Measurements from ENCODE around the gene S100A16. TPM values are rescaled to one million over a fixed set of nuclear protein-coding genes. Genes with fewer than 3 reads are reported as not detected.
"Not testable (repeated sequence)": the region's sequence is repeated elsewhere in the genome, so short reads cannot be mapped to it uniquely, and the experiment has no call there.

S100A16 gene
- polyA plus RNA-seq, 1 donor (not counting 4 experiments of a cell fraction or from before 2014, with no cell fraction given): 1,620 TPM

DNA sequence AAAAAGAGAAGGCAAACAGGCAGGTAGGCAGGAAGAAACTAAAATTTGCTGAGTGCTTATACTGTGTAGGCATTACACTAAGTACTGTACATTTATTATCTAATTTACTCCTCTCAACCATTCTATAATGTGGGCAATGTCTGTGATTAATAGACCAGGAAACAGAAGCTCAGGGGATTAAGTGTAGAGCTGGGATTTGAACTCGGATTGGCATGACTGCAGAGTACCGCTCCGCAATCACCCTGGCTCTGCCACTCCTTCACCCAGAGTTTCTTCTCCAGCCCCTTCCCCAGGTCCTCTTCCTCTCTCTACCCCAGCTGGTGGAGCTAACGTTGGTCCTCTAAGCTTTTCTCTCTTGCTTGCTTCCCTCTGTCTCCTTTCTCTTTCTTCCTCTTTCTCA is 35.8 kb downstream of the S100A16 start:
- Histone ChIP-seq H3K79me2 (ENCODE audit: control insufficient read depth, insufficient read depth, low read length) (no peaks in the 10 kb centered on the region), H2AFZ (ENCODE audit: control insufficient read depth, low read length) (no peak overlapping the region), H3K4me1 (ENCODE audit: control insufficient read depth, extremely low read depth, insufficient read depth, low read length) (peaks cover 37% of the 10 kb centered on the region), H3K27me3 (ENCODE audit: control insufficient read depth, extremely low read depth, insufficient read depth, low read length) (no peaks in the 10 kb centered on the region), H3K4me2 (ENCODE audit: control insufficient read depth, extremely low read depth, insufficient read depth, low read depth, low read length) (peak overlapping the region; percentile 71), H4K20me1 (ENCODE audit: control insufficient read depth, extremely low read depth, insufficient read depth, low read length) (no peaks in the 10 kb centered on the region), H3K9me1 (ENCODE audit: control insufficient read depth, extremely low read depth, insufficient read depth, low read length) (no peaks in the 10 kb centered on the region), H3K9me3 (ENCODE audit: control insufficient read depth, low read depth, low read length) (no peaks in the 10 kb centered on the region), H3K9ac (ENCODE audit: control insufficient read depth, extremely low read depth, insufficient read depth, low read length) (no peak overlapping the region), H3K36me3 (ENCODE audit: control insufficient read depth in 2 of 2, extremely low read depth in 1 of 2, insufficient read depth in 2 of 2, low read length in 2 of 2) (no peaks in the 10 kb centered on the region), H3K27ac (ENCODE audit: control insufficient read depth, insufficient read depth, low read length) (no peak overlapping the region), H3K4me3 (ENCODE audit: control insufficient read depth in 2 of 3, extremely low read depth in 1 of 3, insufficient read depth in 2 of 3, low read depth in 1 of 3, low read length in 3 of 3) (no peak overlapping the region)
- dilution Hi-C loops (cut with MboI; ENCODE audit: extremely low pct_ligation_motif_present, low sequenced_read_pairs): no loop called here
- DNase-seq (ENCODE audit: low read depth, low spot score): no peak
- no peak for TF ChIP-seq EZH2 (IDR thresholded peaks at IDR 0.05; ENCODE audit: low read length)
- no peak for FAIRE-seq

GRCh38 chr1:153575497-153575896 is 37.4 kb downstream of the S100A16 start:
- dilution Hi-C loops (cut with MboI; ENCODE audit: extremely low pct_ligation_motif_present, low sequenced_read_pairs); FAIRE-seq; H3K9me1 ChIP-seq (ENCODE audit: control insufficient read depth, extremely low read depth, insufficient read depth, low read length); H3K4me3 ChIP-seq (ENCODE audit: control insufficient read depth in 2 of 3, extremely low read depth in 1 of 3, insufficient read depth in 2 of 3, low read depth in 1 of 3, low read length in 3 of 3); H4K20me1 ChIP-seq (ENCODE audit: control insufficient read depth, extremely low read depth, insufficient read depth, low read length); H2AFZ ChIP-seq (ENCODE audit: control insufficient read depth, low read length); DNase-seq (ENCODE audit: low read depth, low spot score); H3K9me3 ChIP-seq (ENCODE audit: control insufficient read depth, low read depth, low read length); H3K9ac ChIP-seq (ENCODE audit: control insufficient read depth, extremely low read depth, insufficient read depth, low read length); H3K36me3 ChIP-seq (ENCODE audit: control insufficient read depth in 2 of 2, extremely low read depth in 1 of 2, insufficient read depth in 2 of 2, low read length in 2 of 2); H3K4me2 ChIP-seq (ENCODE audit: control insufficient read depth, extremely low read depth, insufficient read depth, low read depth, low read length); H3K79me2 ChIP-seq (ENCODE audit: control insufficient read depth, insufficient read depth, low read length); H3K27ac ChIP-seq (ENCODE audit: control insufficient read depth, insufficient read depth, low read length); H3K27me3 ChIP-seq (ENCODE audit: control insufficient read depth, extremely low read depth, insufficient read depth, low read length): not testable (repeated sequence)
- H3K4me1 ChIP-seq (ENCODE audit: control insufficient read depth, extremely low read depth, insufficient read depth, low read length): peaks cover 43% of the 10 kb centered on the region

DNA sequence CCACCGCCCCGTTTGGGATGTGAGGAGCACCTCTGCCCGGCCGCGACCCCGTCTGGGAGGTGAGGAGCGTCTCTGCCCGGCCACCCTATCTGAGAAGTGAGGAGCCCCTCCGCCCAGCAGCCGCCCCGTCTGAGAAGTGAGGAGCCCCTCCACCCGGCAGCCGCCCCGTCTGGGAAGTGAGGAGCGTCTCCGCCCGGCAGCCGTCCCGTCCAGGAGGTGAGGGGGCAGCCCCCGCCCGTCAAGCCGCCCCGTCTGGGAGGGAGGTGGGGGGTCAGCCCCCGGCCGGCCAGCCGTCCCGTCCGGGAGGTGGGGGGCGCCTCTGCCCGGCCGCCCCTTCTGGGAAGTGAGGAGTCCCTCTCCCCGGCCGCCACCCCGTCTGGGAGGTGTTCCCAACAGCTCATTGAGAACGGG is 37.9 kb downstream of the S100A16 start:
- H3K27ac ChIP-seq (ENCODE audit: control insufficient read depth, insufficient read depth, low read length); H3K9me1 ChIP-seq (ENCODE audit: control insufficient read depth, extremely low read depth, insufficient read depth, low read length); H3K4me2 ChIP-seq (ENCODE audit: control insufficient read depth, extremely low read depth, insufficient read depth, low read depth, low read length); H4K20me1 ChIP-seq (ENCODE audit: control insufficient read depth, extremely low read depth, insufficient read depth, low read length); DNase-seq (ENCODE audit: low read depth, low spot score); H3K36me3 ChIP-seq (ENCODE audit: control insufficient read depth in 2 of 2, extremely low read depth in 1 of 2, insufficient read depth in 2 of 2, low read length in 2 of 2); FAIRE-seq; H3K27me3 ChIP-seq (ENCODE audit: control insufficient read depth, extremely low read depth, insufficient read depth, low read length); H3K79me2 ChIP-seq (ENCODE audit: control insufficient read depth, insufficient read depth, low read length); H3K9me3 ChIP-seq (ENCODE audit: control insufficient read depth, low read depth, low read length); H3K9ac ChIP-seq (ENCODE audit: control insufficient read depth, extremely low read depth, insufficient read depth, low read length); dilution Hi-C loops (cut with MboI; ENCODE audit: extremely low pct_ligation_motif_present, low sequenced_read_pairs); H2AFZ ChIP-seq (ENCODE audit: control insufficient read depth, low read length); H3K4me3 ChIP-seq (ENCODE audit: control insufficient read depth in 2 of 3, extremely low read depth in 1 of 3, insufficient read depth in 2 of 3, low read depth in 1 of 3, low read length in 3 of 3): not testable (repeated sequence)
- peaks cover 43% of the 10 kb centered on the region for H3K4me1 ChIP-seq (ENCODE audit: control insufficient read depth, extremely low read depth, insufficient read depth, low read length)

Measured in keratinocyte (primary cell).